ENCODE results near the gene MAB21L3. TPM values are rescaled to one million over a fixed set of nuclear protein-coding genes. Genes with fewer than 3 reads are reported as not detected.
"Not testable (repeated sequence)": the region's sequence is repeated elsewhere in the genome, so short reads cannot be mapped to it uniquely, and the experiment has no call there.

Gene MAB21L3
- total RNA-seq, 3 donors from 2014 or later = 0.29 to 0.80 TPM; not detected in 1

GRCh38 chr1:116138277-116138792 lies 27.1 kb downstream of the MAB21L3 start:
- Histone ChIP-seq H3K36me3 (no peaks in the 10 kb centered on the region), H3K4me3 (no peak overlapping the region), H3K4me1 (no peaks in the 10 kb centered on the region), H3K9me3 (no peaks in the 10 kb centered on the region), H3K27me3 (no peaks in the 10 kb centered on the region), H3K27ac (peak overlapping the region in 1 of 2 donors; percentile 43)
- intact Hi-C loops (cut with DNase I; ENCODE audit: low total_unique reads) = loop anchor here (5.0 kb wide), 1 partner anchor 364 kb away; no protein-coding TSS in a partner anchor
- no peak for TF ChIP-seq POLR2AphosphoS5 (IDR thresholded peaks at IDR 0.05)
- no peak for TF ChIP-seq CTCF (IDR thresholded peaks at IDR 0.05)
- TF ChIP-seq POLR2A (IDR thresholded peaks at IDR 0.05) = no peak
- DNase-seq (ENCODE audit: low spot score in 2 of 2) = no peak

GRCh38 chr1:116139592-116140134 lies 28.5 kb downstream of the MAB21L3 start:
- intact Hi-C loops (cut with DNase I; ENCODE audit: low total_unique reads) = loop anchor here (5.0 kb wide), 1 partner anchor 363 kb away; no protein-coding TSS in a partner anchor
- Histone ChIP-seq H3K4me3 (no peak overlapping the region), H3K27ac (no peak overlapping the region), H3K9me3 (peaks cover 0 to 12% of the 10 kb centered on the region in 2 donors), H3K36me3 (no peaks in the 10 kb centered on the region), H3K4me1 (no peaks in the 10 kb centered on the region), H3K27me3 (no peaks in the 10 kb centered on the region)
- no peak for DNase-seq (ENCODE audit: low spot score in 2 of 2)
- TF ChIP-seq POLR2A (IDR thresholded peaks at IDR 0.05) = no peak
- no peak for TF ChIP-seq CTCF (IDR thresholded peaks at IDR 0.05)
- TF ChIP-seq POLR2AphosphoS5 (IDR thresholded peaks at IDR 0.05) = no peak

- H3K27me3 ChIP-seq = no peaks in the 10 kb centered on the region
- H3K4me1 ChIP-seq = no peaks in the 10 kb centered on the region
- H3K9me3 ChIP-seq = peaks cover 0 to 12% of the 10 kb centered on the region in 2 donors
- no peak overlapping the region for H3K27ac ChIP-seq
- intact Hi-C loops (cut with DNase I; ENCODE audit: low total_unique reads) = no loop called here
- no peak overlapping the region for H3K4me3 ChIP-seq
- H3K36me3 ChIP-seq = no peaks in the 10 kb centered on the region
- DNase-seq (ENCODE audit: low spot score in 2 of 2) = no peak
- TF ChIP-seq POLR2AphosphoS5 (IDR thresholded peaks at IDR 0.05) = no peak
- no peak for TF ChIP-seq POLR2A (IDR thresholded peaks at IDR 0.05)
- TF ChIP-seq CTCF (IDR thresholded peaks at IDR 0.05) = no peak
Observed at GRCh38 chr1:116144151-116144550, 33.0 kb downstream of the MAB21L3 start.

- not testable (repeated sequence) for H3K4me1 ChIP-seq
Observed at GRCh38 chr1:116146447-116147113, 35.4 kb downstream of the MAB21L3 start.

GRCh38 chr1:116147114-116147510 lies 35.9 kb downstream of the MAB21L3 start:
- Histone ChIP-seq H3K9me3 (peaks cover 0 to 12% of the 10 kb centered on the region in 2 donors), H3K4me3 (no peak overlapping the region), H3K4me1 (no peaks in the 10 kb centered on the region), H3K36me3 (no peaks in the 10 kb centered on the region), H3K27me3 (no peaks in the 10 kb centered on the region), H3K27ac (no peak overlapping the region)
- no peak for TF ChIP-seq CTCF (IDR thresholded peaks at IDR 0.05)
- DNase-seq (ENCODE audit: low spot score in 2 of 2) = no peak
- intact Hi-C loops (cut with DNase I; ENCODE audit: low total_unique reads) = no loop called here

More at GRCh38 chr1:116146447-116147113, 35.4 kb downstream of the MAB21L3 start:
- DNase-seq (ENCODE audit: low spot score in 2 of 2); intact Hi-C loops (cut with DNase I; ENCODE audit: low total_unique reads); H3K27ac ChIP-seq; H3K4me3 ChIP-seq; H3K27me3 ChIP-seq; H3K36me3 ChIP-seq: not testable (repeated sequence)
- peaks cover 0 to 12% of the 10 kb centered on the region in 2 donors for H3K9me3 ChIP-seq

Data from breast epithelium (tissue), 4 donors.